GM19240 (cell line): ENCODE measurements around the gene P2RY14.
"Not testable (repeated sequence)": the region's sequence is repeated elsewhere in the genome, so short reads cannot be mapped to it uniquely, and the experiment has no call there.

ENCODE experiments used
- DNase-seq: peaks from one replicate; pipeline ENCODE4 v3.0.0; 2011; ENCODE audit warnings: low spot score; ENCODE audit not compliant: insufficient read length

Gene P2RY14

GRCh38 chr3:151262871-151263525 lies 15.3 kb downstream of the P2RY14 start:
- no peak for DNase-seq

GRCh38 chr3:151259664-151260063 lies 18.7 kb downstream of the P2RY14 start:
- no peak for DNase-seq

- no peak for DNase-seq
Observed at GRCh38 chr3:151256749-151257148, 21.6 kb downstream of the P2RY14 start.

GRCh38 chr3:151248772-151249337 lies 29.5 kb downstream of the P2RY14 start:
- DNase-seq = no peak

GRCh38 chr3:151242006-151242405 lies 36.3 kb downstream of the P2RY14 start:
- not testable (repeated sequence) for DNase-seq

GRCh38 chr3:151236736-151237135 lies 41.6 kb downstream of the P2RY14 start:
- DNase-seq = no peak

GRCh38 chr3:151236316-151236715 lies 42.0 kb downstream of the P2RY14 start:
- no peak for DNase-seq

- DNase-seq = no peak
Observed at GRCh38 chr3:151234825-151235224, 43.5 kb downstream of the P2RY14 start.

- no peak for DNase-seq
Observed at GRCh38 chr3:151232991-151233390, 45.4 kb downstream of the P2RY14 start.

- not testable (repeated sequence) for DNase-seq
Observed at GRCh38 chr3:151232403-151232802, 45.9 kb downstream of the P2RY14 start.

- DNase-seq = peak; percentile 19
Observed at GRCh38 chr3:151230646-151231045, 47.7 kb downstream of the P2RY14 start.

- no peak for DNase-seq
Observed at GRCh38 chr3:151228666-151229040, 49.7 kb downstream of the P2RY14 start.

GRCh38 chr3:151227807-151228665 lies 50.3 kb downstream of the P2RY14 start:
- peak; percentile 56 for DNase-seq

- no peak for DNase-seq
Observed at GRCh38 chr3:151227266-151227806, 51.0 kb downstream of the P2RY14 start.

GRCh38 chr3:151226825-151227224 lies 51.5 kb downstream of the P2RY14 start:
- no peak for DNase-seq

GRCh38 chr3:151226088-151226563 lies 52.2 kb downstream of the P2RY14 start:
- no peak for DNase-seq

- DNase-seq = no peak
Observed at GRCh38 chr3:151225040-151225975, 53.0 kb downstream of the P2RY14 start.

- DNase-seq = no peak
Observed at GRCh38 chr3:151224268-151224866, 54.0 kb downstream of the P2RY14 start.

- no peak for DNase-seq
Observed at GRCh38 chr3:151219056-151219455, 59.3 kb downstream of the P2RY14 start.

GRCh38 chr3:151218136-151218535 lies 60.2 kb downstream of the P2RY14 start:
- no peak for DNase-seq
